SK-N-SH (cell line): ENCODE data around the gene EIF2B5. TPM values are rescaled to one million over a fixed set of nuclear protein-coding genes. Genes with fewer than 3 reads are reported as not detected.

Experiments
- CTCF ChIA-PET: fragments of 300-600, 350-600 bp; formaldehyde crosslinking; extraction: SDS; loops from one replicate; lab custom pipeline; 2021; lab: Yijun Ruan, JAX
- POLR2A ChIA-PET: fragments of 350-600 bp; sonication (Branson Sonifier 250); formaldehyde crosslinking; extraction: SDS; loops from one replicate; lab custom pipeline; 2020; ENCODE audit warnings: antibody characterized with exemption, inconsistent platforms; lab: Yijun Ruan, JAX
- DNase-seq: peaks from one replicate; pipeline ENCODE4 v3.0.0; 2012
- H2AFZ ChIP-seq: fragments of 200-600 bp; sonication (generic); 2 replicates; pipeline ENCODE4 v1.8.1; 2016; ENCODE audit warnings: antibody characterized with exemption, mild to moderate bottlenecking, low read depth
- H3F3A ChIP-seq: fragments of 200-600 bp; sonication (generic); replicated peaks from 2 replicates; pipeline ENCODE3; 2016; ENCODE audit warnings: antibody characterized with exemption, mild to moderate bottlenecking; ENCODE audit not compliant: insufficient read depth
- H3K27ac ChIP-seq, 2 experiments: fragments of 200-500 bp in 1 of 2; fragments of 200-600 bp in 1 of 2; sonication (Bioruptor generic) in 1 of 2; sonication (generic), shearing (Covaris generic) in 1 of 2; 2 replicates each; pipeline versions ENCODE4 v1.5.1 to v1.6.1; 2014 to 2016; ENCODE audit warnings: low read depth in 2 of 2, inconsistent platforms in 1 of 2, low read length in 1 of 2, mild to moderate bottlenecking in 1 of 2, mixed read lengths in 1 of 2
- H3K27me3 ChIP-seq: fragments of 200-600 bp; sonication (generic), shearing (Covaris generic); 2 replicates; pipeline ENCODE4 v1.6.1; 2016; ENCODE audit warnings: mixed run types; ENCODE audit not compliant: insufficient read depth
- H3K36me3 ChIP-seq, 2 experiments: fragments of 200-500 bp in 1 of 2; fragments of 200-600 bp in 1 of 2; sonication (Bioruptor generic) in 1 of 2; sonication (generic) in 1 of 2; replicated peaks in 1 of 2; 2 replicates each; pipeline versions ENCODE3 to v1.5.1; 2014 to 2016; ENCODE audit warnings: low read length in 1 of 2, mild to moderate bottlenecking in 1 of 2; ENCODE audit not compliant: insufficient read depth in 2 of 2, control insufficient read depth in 1 of 2
- H3K4me1 ChIP-seq, 2 experiments: fragments of 200-500 bp in 1 of 2; fragments of 200-600 bp in 1 of 2; sonication (Bioruptor generic) in 1 of 2; sonication (generic), shearing (Covaris generic) in 1 of 2; 2 replicates each; pipeline versions ENCODE4 v1.5.1 to v1.6.1; 2014 to 2016; ENCODE audit warnings: low read depth in 1 of 2, low read length in 1 of 2, mixed run types in 1 of 2; ENCODE audit not compliant: insufficient read depth in 2 of 2, control insufficient read depth in 1 of 2
- H3K4me2 ChIP-seq: fragments of 200-600 bp; sonication (generic), shearing (Covaris generic); 2 replicates; pipeline ENCODE4 v1.6.1; 2017; ENCODE audit warnings: mixed run types
- H3K4me3 ChIP-seq, 2 experiments: fragments of 200-500 bp in 1 of 2; fragments of 200-600 bp in 1 of 2; sonication (Bioruptor generic) in 1 of 2; sonication (generic), shearing (Covaris generic) in 1 of 2; 2 replicates each; pipeline versions ENCODE4 v1.5.1 to v1.8.1; 2014 to 2016; ENCODE audit warnings: low read depth in 2 of 2, inconsistent platforms in 1 of 2, low read length in 1 of 2, mild to moderate bottlenecking in 1 of 2, mixed read lengths in 1 of 2, moderate library complexity in 1 of 2
- H3K79me2 ChIP-seq: fragments of 200-600 bp; sonication (generic); 2 replicates; pipeline ENCODE4 v1.8.1; 2017; ENCODE audit warnings: mild to moderate bottlenecking; ENCODE audit not compliant: insufficient read depth
- H3K9ac ChIP-seq: fragments of 200-600 bp; sonication (generic); 2 replicates; pipeline ENCODE4 v1.6.1; 2017; ENCODE audit warnings: mixed run types
- H3K9me2 ChIP-seq: fragments of 200-600 bp; sonication (generic); 2 replicates; pipeline ENCODE4 v1.6.1; 2017; ENCODE audit warnings: mixed run types
- H3K9me3 ChIP-seq: fragments of 200-600 bp; sonication (generic); 2 replicates; pipeline ENCODE4 v1.6.1; 2017; ENCODE audit warnings: mixed run types, mild to moderate bottlenecking, moderate library complexity
- H4K20me1 ChIP-seq: fragments of 200-600 bp; sonication (generic); 2 replicates; pipeline ENCODE4 v1.6.1; 2017; ENCODE audit warnings: mild to moderate bottlenecking, mixed run types; ENCODE audit not compliant: insufficient read depth
- CHD2 ChIP-seq: fragments of 150-350 bp; IDR thresholded peaks from 2 replicates; pipeline ENCODE4 v1.6.1; 2018; ENCODE audit warnings: low read length; ENCODE audit not compliant: partially characterized antibody
- EP300 ChIP-seq, 2 experiments: IDR thresholded peaks; 2 replicates each; pipeline versions ENCODE4 v1.4.0 to v1.6.1; 2012; ENCODE audit warnings: borderline replicate concordance in 1 of 2, low read depth in 1 of 2, low read length in 1 of 2
- EZH2phosphoT487 ChIP-seq: fragments of 200-600 bp; sonication (generic); IDR thresholded peaks from 2 replicates; pipeline ENCODE4 v1.6.1; 2017; ENCODE audit warnings: low read depth, mixed run types, mild to moderate bottlenecking, antibody characterized with exemption, moderate library complexity, borderline replicate concordance
- FOSL2 ChIP-seq: IDR thresholded peaks from 2 replicates; pipeline ENCODE4 v1.4.0; 2012; ENCODE audit warnings: low read depth, mild to moderate bottlenecking, moderate library complexity, borderline replicate concordance
- FOXJ3 ChIP-seq: sonication (generic); formaldehyde crosslinking; IDR thresholded peaks from 2 replicates; pipeline ENCODE4 v1.5.1; 2020; ENCODE audit warnings: mild to moderate bottlenecking, missing genetic modification reagents
- GATA2 ChIP-seq: sonication (generic); formaldehyde crosslinking; IDR thresholded peaks from 2 replicates; pipeline ENCODE4 v1.5.0; 2020; ENCODE audit warnings: mild to moderate bottlenecking, missing genetic modification reagents
- JUND ChIP-seq: IDR thresholded peaks from 2 replicates; pipeline ENCODE4 v1.4.0; 2012
- MXI1 ChIP-seq: IDR thresholded peaks from 2 replicates; pipeline ENCODE4 v1.6.1; 2012; ENCODE audit warnings: mild to moderate bottlenecking, low read depth, low read length, improper control_type of control experiment
- NFIC ChIP-seq: IDR thresholded peaks from 2 replicates; pipeline ENCODE4 v1.4.0; 2012; ENCODE audit warnings: borderline replicate concordance
- NRF1 ChIP-seq: IDR thresholded peaks from 2 replicates; pipeline ENCODE4 v1.6.1; 2012; ENCODE audit warnings: low read depth, mild to moderate bottlenecking, low read length
- POLR2AphosphoS5 ChIP-seq: IDR thresholded peaks from 2 replicates; pipeline ENCODE4 v1.6.1; 2012; ENCODE audit warnings: low read depth, low read length
- RCOR1 ChIP-seq: fragments of 150-350 bp; IDR thresholded peaks from 2 replicates; pipeline ENCODE4 v1.6.1; 2017; ENCODE audit warnings: antibody characterized with exemption, low read length
- RFX5 ChIP-seq: IDR thresholded peaks from 2 replicates; pipeline ENCODE4 v1.6.1; 2012; ENCODE audit warnings: mild to moderate bottlenecking, improper control_type of control experiment, low read length
- TAF1 ChIP-seq: IDR thresholded peaks from 2 replicates; pipeline ENCODE4 v1.6.1; 2012; ENCODE audit warnings: low read depth, mild to moderate bottlenecking, low read length, moderate library complexity, borderline replicate concordance
- TCF12 ChIP-seq: IDR thresholded peaks from 2 replicates; pipeline ENCODE4 v1.4.0; 2012
- TEAD4 ChIP-seq: IDR thresholded peaks from 2 replicates; pipeline ENCODE4 v1.4.0; 2012; ENCODE audit warnings: mild to moderate bottlenecking, borderline replicate concordance; ENCODE audit not compliant: insufficient read depth
- YY1 ChIP-seq: IDR thresholded peaks from 2 replicates; pipeline ENCODE4 v1.4.0; 2012; ENCODE audit warnings: low read depth, mild to moderate bottlenecking
- WGBS: methylation state at CpG from one replicate; pipeline ENCODE4 v1.1.6; 2017; ENCODE audit warnings: low lambda C conversion rate; 5-methylcytosine and 5-hydroxymethylcytosine counted together
- polyA plus RNA-seq, 3 experiments: library from polyadenylated mRNA; depleted of rRNA; stranded (reverse); fragments of >200 nt; gene quantifications; 2 replicates each; pipeline ENCODE4 v1.2.3, GENCODE V29; 2012
- TF ChIP-seq, protein P1 (sequence below): IDR thresholded peaks from 2 replicates; pipeline ENCODE4 v1.4.0; 2012; ENCODE audit warnings: low read depth, borderline replicate concordance
- TF ChIP-seq, protein P2 (sequence below): IDR thresholded peaks from 2 replicates; pipeline ENCODE4 v1.4.0; 2012; ENCODE audit warnings: low read depth
- TF ChIP-seq, protein P3 (sequence below): IDR thresholded peaks from 2 replicates; pipeline ENCODE4; 2012
- TF ChIP-seq, protein P4 (sequence below): IDR thresholded peaks from 2 replicates; pipeline ENCODE4 v1.6.1; 2012; ENCODE audit warnings: mild to moderate bottlenecking, low read depth, low read length, moderate library complexity
- TF ChIP-seq, protein P5 (sequence below): fragments of 150-350 bp; IDR thresholded peaks from 2 replicates; pipeline ENCODE4 v1.6.1; 2017; ENCODE audit warnings: antibody characterized with exemption, low read length, low read depth, borderline replicate concordance

EIF2B5 gene
- polyA plus RNA-seq, 1 of the 3 experiments (the other 2 are of a cell fraction), result 46.8 TPM

DNA sequence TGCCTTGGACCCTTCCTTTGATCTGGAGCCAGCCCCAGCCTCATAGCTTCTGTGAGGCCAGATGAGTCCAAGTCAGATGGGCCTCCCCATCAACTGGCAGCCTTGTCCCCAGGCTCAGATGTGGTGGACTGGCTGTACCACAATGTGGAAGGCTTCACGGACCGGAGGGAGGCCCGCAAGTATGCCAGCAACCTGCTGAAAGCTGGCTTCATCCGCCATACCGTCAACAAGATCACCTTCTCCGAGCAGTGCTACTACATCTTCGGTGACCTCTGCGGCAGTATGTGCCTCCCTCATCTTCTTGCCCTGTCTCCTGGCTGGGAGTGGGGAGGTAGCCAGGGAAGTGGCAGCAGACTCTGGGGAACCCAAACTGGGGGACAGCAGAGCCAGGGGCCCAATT lies 32.6 kb downstream of the EIF2B5 start:
- H3K27me3 ChIP-seq, result no peaks in the 10 kb centered on the region
- H3K36me3 ChIP-seq, result peaks cover 47 to 89% of the 10 kb centered on the region in 2 experiments
- H3K9me3 ChIP-seq, result no peaks in the 10 kb centered on the region
- H3K4me1 ChIP-seq, result peaks cover 0 to 3% of the 10 kb centered on the region in 2 experiments; a peak in 1 of 4 replicates
- no peak overlapping the region for H3K27ac ChIP-seq
- TF ChIP-seq TCF12 (no peak), NFIC (no peak), POLR2AphosphoS5 (no peak), TAF1 (no peak), EP300 (IDR thresholded peaks at IDR 0.05; ENCODE audit: borderline replicate concordance in 1 of 2, low read depth in 1 of 2, low read length in 1 of 2) (no peak), JUND (no peak), RFX5 (no peak), CHD2 (no peak), FOXJ3 (CRISPR knock-in tag) (no peak), NRF1 (no peak), MXI1 (no peak)
- TF ChIP-seq, protein P1, sequence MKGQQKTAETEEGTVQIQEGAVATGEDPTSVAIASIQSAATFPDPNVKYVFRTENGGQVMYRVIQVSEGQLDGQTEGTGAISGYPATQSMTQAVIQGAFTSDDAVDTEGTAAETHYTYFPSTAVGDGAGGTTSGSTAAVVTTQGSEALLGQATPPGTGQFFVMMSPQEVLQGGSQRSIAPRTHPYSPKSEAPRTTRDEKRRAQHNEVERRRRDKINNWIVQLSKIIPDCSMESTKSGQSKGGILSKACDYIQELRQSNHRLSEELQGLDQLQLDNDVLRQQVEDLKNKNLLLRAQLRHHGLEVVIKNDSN, result no peak
- TF ChIP-seq, protein P2, sequence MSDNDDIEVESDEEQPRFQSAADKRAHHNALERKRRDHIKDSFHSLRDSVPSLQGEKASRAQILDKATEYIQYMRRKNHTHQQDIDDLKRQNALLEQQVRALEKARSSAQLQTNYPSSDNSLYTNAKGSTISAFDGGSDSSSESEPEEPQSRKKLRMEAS, result no peak
- H3K9me2 ChIP-seq, result no peaks in the 10 kb centered on the region
- CTCF ChIA-PET, result no interaction called here
- no peak for DNase-seq
- POLR2A ChIA-PET, result no interaction called here
- 92% methylated on average over 2 of the region's 8 CpGs for WGBS
- H2AFZ ChIP-seq, result no peak overlapping the region
- no peak overlapping the region for H3K9ac ChIP-seq
- no peak overlapping the region for H3K4me2 ChIP-seq
- H3F3A ChIP-seq, result peaks cover 7% of the 10 kb centered on the region
- H3K4me3 ChIP-seq, result no peak overlapping the region
- H3K79me2 ChIP-seq, result peaks cover 22% of the 10 kb centered on the region
- H4K20me1 ChIP-seq, result peaks cover 30% of the 10 kb centered on the region

DNA sequence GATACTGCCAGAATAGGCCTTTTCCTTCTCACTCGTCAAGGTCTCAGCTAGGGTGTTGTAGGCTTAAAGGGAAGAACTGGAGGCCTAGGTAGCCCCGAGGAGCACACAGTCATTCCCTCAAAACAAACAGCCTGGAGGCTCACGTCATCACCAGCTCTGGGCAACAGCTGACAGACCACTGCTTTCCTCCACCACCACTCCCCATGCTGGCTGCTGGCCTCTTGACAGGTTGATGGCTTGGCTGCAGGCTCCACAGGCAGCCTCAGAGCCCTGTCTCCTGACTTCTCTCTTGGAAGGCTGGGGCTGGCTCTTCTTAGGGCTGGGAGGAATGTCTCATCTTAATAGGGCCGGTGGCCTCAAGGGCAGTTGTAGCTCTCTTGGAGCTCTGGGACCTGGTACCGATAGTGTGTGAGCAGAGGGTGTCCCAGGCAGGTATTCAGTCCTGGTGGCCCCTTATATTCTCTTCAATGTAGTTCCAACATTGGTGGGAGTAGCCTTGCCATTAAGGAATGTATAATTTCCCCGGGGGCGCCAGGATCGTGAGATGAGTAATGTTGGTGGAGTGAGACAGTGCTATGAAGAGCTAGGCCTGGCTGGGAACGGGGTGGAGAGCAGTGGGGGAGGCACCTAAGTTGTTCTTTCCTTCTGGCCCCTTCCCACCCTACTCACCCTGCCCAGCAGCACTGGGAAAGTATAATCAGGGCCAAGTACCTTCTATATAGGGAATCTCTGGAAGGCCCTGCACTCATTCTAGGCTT lies 33.4 kb downstream of the EIF2B5 start:
- whole genome bisulfite sequencing, result 73% methylated on average over 8 of the region's 9 CpGs
- no peaks in the 10 kb centered on the region for H3K9me2 ChIP-seq
- H3K4me2 ChIP-seq, result no peak overlapping the region
- H3K9ac ChIP-seq, result no peak overlapping the region
- H3F3A ChIP-seq, result peaks cover 13% of the 10 kb centered on the region
- H3K9me3 ChIP-seq, result no peaks in the 10 kb centered on the region
- H3K4me1 ChIP-seq, result peaks cover under 1 to 3% of the 10 kb centered on the region in 2 experiments; a peak in 2 of 4 replicates
- no peak overlapping the region; a peak in 1 of 4 replicates for H3K27ac ChIP-seq
- no peaks in the 10 kb centered on the region for H3K27me3 ChIP-seq
- H3K4me3 ChIP-seq, result no peak overlapping the region
- no peak for DNase-seq
- ChIA-PET POLR2A (no interaction called here), CTCF (interaction anchor here (0.7 to 1.2 kb wide), 4 partner anchors 11 to 116 kb away, joined by 3 read pairs; partner anchors contain the start of gene EEF1AKMT4)
- H3K36me3 ChIP-seq, result peaks cover 42 to 92% of the 10 kb centered on the region in 2 experiments
- H3K79me2 ChIP-seq, result peaks cover 15% of the 10 kb centered on the region
- no peak overlapping the region for H2AFZ ChIP-seq
- H4K20me1 ChIP-seq, result peaks cover 22% of the 10 kb centered on the region
- TF ChIP-seq RCOR1 (no peak), GATA2 (CRISPR knock-in tag) (no peak), EZH2phosphoT487 (no peak), EP300 (IDR thresholded peaks at IDR 0.05; ENCODE audit: borderline replicate concordance in 1 of 2, low read depth in 1 of 2, low read length in 1 of 2) (no peak), TEAD4 (no peak), FOSL2 (no peak), JUND (no peak), YY1 (no peak)
- TF ChIP-seq, protein P3, sequence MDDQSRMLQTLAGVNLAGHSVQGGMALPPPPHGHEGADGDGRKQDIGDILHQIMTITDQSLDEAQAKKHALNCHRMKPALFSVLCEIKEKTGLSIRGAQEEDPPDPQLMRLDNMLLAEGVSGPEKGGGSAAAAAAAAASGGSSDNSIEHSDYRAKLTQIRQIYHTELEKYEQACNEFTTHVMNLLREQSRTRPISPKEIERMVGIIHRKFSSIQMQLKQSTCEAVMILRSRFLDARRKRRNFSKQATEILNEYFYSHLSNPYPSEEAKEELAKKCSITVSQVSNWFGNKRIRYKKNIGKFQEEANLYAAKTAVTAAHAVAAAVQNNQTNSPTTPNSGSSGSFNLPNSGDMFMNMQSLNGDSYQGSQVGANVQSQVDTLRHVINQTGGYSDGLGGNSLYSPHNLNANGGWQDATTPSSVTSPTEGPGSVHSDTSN, result no peak
- TF ChIP-seq, protein P4, sequence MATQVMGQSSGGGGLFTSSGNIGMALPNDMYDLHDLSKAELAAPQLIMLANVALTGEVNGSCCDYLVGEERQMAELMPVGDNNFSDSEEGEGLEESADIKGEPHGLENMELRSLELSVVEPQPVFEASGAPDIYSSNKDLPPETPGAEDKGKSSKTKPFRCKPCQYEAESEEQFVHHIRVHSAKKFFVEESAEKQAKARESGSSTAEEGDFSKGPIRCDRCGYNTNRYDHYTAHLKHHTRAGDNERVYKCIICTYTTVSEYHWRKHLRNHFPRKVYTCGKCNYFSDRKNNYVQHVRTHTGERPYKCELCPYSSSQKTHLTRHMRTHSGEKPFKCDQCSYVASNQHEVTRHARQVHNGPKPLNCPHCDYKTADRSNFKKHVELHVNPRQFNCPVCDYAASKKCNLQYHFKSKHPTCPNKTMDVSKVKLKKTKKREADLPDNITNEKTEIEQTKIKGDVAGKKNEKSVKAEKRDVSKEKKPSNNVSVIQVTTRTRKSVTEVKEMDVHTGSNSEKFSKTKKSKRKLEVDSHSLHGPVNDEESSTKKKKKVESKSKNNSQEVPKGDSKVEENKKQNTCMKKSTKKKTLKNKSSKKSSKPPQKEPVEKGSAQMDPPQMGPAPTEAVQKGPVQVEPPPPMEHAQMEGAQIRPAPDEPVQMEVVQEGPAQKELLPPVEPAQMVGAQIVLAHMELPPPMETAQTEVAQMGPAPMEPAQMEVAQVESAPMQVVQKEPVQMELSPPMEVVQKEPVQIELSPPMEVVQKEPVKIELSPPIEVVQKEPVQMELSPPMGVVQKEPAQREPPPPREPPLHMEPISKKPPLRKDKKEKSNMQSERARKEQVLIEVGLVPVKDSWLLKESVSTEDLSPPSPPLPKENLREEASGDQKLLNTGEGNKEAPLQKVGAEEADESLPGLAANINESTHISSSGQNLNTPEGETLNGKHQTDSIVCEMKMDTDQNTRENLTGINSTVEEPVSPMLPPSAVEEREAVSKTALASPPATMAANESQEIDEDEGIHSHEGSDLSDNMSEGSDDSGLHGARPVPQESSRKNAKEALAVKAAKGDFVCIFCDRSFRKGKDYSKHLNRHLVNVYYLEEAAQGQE, result no peak
- TF ChIP-seq, protein P5, sequence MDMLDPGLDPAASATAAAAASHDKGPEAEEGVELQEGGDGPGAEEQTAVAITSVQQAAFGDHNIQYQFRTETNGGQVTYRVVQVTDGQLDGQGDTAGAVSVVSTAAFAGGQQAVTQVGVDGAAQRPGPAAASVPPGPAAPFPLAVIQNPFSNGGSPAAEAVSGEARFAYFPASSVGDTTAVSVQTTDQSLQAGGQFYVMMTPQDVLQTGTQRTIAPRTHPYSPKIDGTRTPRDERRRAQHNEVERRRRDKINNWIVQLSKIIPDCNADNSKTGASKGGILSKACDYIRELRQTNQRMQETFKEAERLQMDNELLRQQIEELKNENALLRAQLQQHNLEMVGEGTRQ, result no peak
